ENCODE data around the gene RNFT2. TPM values are rescaled to one million over a fixed set of nuclear protein-coding genes. Genes with fewer than 3 reads are reported as not detected.
"Not testable (repeated sequence)": the region's sequence is repeated elsewhere in the genome, so short reads cannot be mapped to it uniquely, and the experiment has no call there.

The RNFT2 gene
- total RNA-seq, 1 donor from 2014 or later: 1.0 TPM

GRCh38 chr12:116802018-116802417, 63.9 kb downstream of the RNFT2 start:
- H3K4me3 ChIP-seq (ENCODE audit: low read length in 3 of 3): no peak overlapping the region
- H3K36me3 ChIP-seq (ENCODE audit: control insufficient read depth in 3 of 3, insufficient read depth in 3 of 3, low read length in 3 of 3): no peaks in the 10 kb centered on the region
- no peak overlapping the region for H3K9ac ChIP-seq (ENCODE audit: low read depth in 1 of 3, low read length in 3 of 3)
- no peak overlapping the region for H3K27ac ChIP-seq (ENCODE audit: low read depth, low read length)
- no peaks in the 10 kb centered on the region for H3K4me1 ChIP-seq (ENCODE audit: control insufficient read depth in 3 of 3, insufficient read depth in 3 of 3, low read length in 3 of 3)
- H3K27me3 ChIP-seq (ENCODE audit: control insufficient read depth in 3 of 3, insufficient read depth in 3 of 3, low read length in 3 of 3): no peaks in the 10 kb centered on the region
- peaks cover 0 to 2% (median 0%) of the 10 kb centered on the region in 3 donors for H3K9me3 ChIP-seq (ENCODE audit: control insufficient read depth in 3 of 3, low read length in 3 of 3)

GRCh38 chr12:116803013-116803736, 65.1 kb downstream of the RNFT2 start:
- peaks cover 0 to 2% (median 0%) of the 10 kb centered on the region in 3 donors for H3K9me3 ChIP-seq (ENCODE audit: control insufficient read depth in 3 of 3, low read length in 3 of 3)
- no peak overlapping the region for H3K4me3 ChIP-seq (ENCODE audit: low read length in 3 of 3)

GRCh38 chr12:116804051-116804450, 65.9 kb downstream of the RNFT2 start:
- no peaks in the 10 kb centered on the region for H3K36me3 ChIP-seq (ENCODE audit: control insufficient read depth in 3 of 3, insufficient read depth in 3 of 3, low read length in 3 of 3)
- no peaks in the 10 kb centered on the region for H3K27me3 ChIP-seq (ENCODE audit: control insufficient read depth in 3 of 3, insufficient read depth in 3 of 3, low read length in 3 of 3)

More at GRCh38 chr12:116803013-116803736, 65.1 kb downstream of the RNFT2 start:
- H3K36me3 ChIP-seq (ENCODE audit: control insufficient read depth in 3 of 3, insufficient read depth in 3 of 3, low read length in 3 of 3): no peaks in the 10 kb centered on the region
- no peak overlapping the region for H3K9ac ChIP-seq (ENCODE audit: low read depth in 1 of 3, low read length in 3 of 3)
- H3K4me1 ChIP-seq (ENCODE audit: control insufficient read depth in 3 of 3, insufficient read depth in 3 of 3, low read length in 3 of 3): no peaks in the 10 kb centered on the region
- H3K27me3 ChIP-seq (ENCODE audit: control insufficient read depth in 3 of 3, insufficient read depth in 3 of 3, low read length in 3 of 3): no peaks in the 10 kb centered on the region
- H3K27ac ChIP-seq (ENCODE audit: low read depth, low read length): no peak overlapping the region

GRCh38 chr12:116806845-116807440, 68.8 kb downstream of the RNFT2 start:
- Histone ChIP-seq H3K9ac (ENCODE audit: low read depth in 1 of 3, low read length in 3 of 3) (no peak overlapping the region), H3K4me1 (ENCODE audit: control insufficient read depth in 3 of 3, insufficient read depth in 3 of 3, low read length in 3 of 3) (no peaks in the 10 kb centered on the region), H3K9me3 (ENCODE audit: control insufficient read depth in 3 of 3, low read length in 3 of 3) (no peaks in the 10 kb centered on the region), H3K36me3 (ENCODE audit: control insufficient read depth in 3 of 3, insufficient read depth in 3 of 3, low read length in 3 of 3) (no peaks in the 10 kb centered on the region), H3K27ac (ENCODE audit: low read depth, low read length) (no peak overlapping the region), H3K4me3 (ENCODE audit: low read length in 3 of 3) (no peak overlapping the region), H3K27me3 (ENCODE audit: control insufficient read depth in 3 of 3, insufficient read depth in 3 of 3, low read length in 3 of 3) (no peaks in the 10 kb centered on the region)

More at GRCh38 chr12:116804051-116804450, 65.9 kb downstream of the RNFT2 start:
- H3K9ac ChIP-seq (ENCODE audit: low read depth in 1 of 3, low read length in 3 of 3): no peak overlapping the region
- no peak overlapping the region for H3K27ac ChIP-seq (ENCODE audit: low read depth, low read length)
- no peaks in the 10 kb centered on the region for H3K4me1 ChIP-seq (ENCODE audit: control insufficient read depth in 3 of 3, insufficient read depth in 3 of 3, low read length in 3 of 3)
- H3K9me3 ChIP-seq (ENCODE audit: control insufficient read depth in 3 of 3, low read length in 3 of 3): no peaks in the 10 kb centered on the region
- H3K4me3 ChIP-seq (ENCODE audit: low read length in 3 of 3): no peak overlapping the region

GRCh38 chr12:116807546-116807945, 69.4 kb downstream of the RNFT2 start:
- Histone ChIP-seq H3K9ac (ENCODE audit: low read depth in 1 of 3, low read length in 3 of 3) (no peak overlapping the region), H3K27me3 (ENCODE audit: control insufficient read depth in 3 of 3, insufficient read depth in 3 of 3, low read length in 3 of 3) (no peaks in the 10 kb centered on the region), H3K4me1 (ENCODE audit: control insufficient read depth in 3 of 3, insufficient read depth in 3 of 3, low read length in 3 of 3) (no peaks in the 10 kb centered on the region), H3K4me3 (ENCODE audit: low read length in 3 of 3) (no peak overlapping the region), H3K9me3 (ENCODE audit: control insufficient read depth in 3 of 3, low read length in 3 of 3) (no peaks in the 10 kb centered on the region), H3K36me3 (ENCODE audit: control insufficient read depth in 3 of 3, insufficient read depth in 3 of 3, low read length in 3 of 3) (no peaks in the 10 kb centered on the region), H3K27ac (ENCODE audit: low read depth, low read length) (no peak overlapping the region)

GRCh38 chr12:116808113-116809105, 70.3 kb downstream of the RNFT2 start:
- Histone ChIP-seq H3K36me3 (ENCODE audit: control insufficient read depth in 3 of 3, insufficient read depth in 3 of 3, low read length in 3 of 3) (no peaks in the 10 kb centered on the region), H3K27me3 (ENCODE audit: control insufficient read depth in 3 of 3, insufficient read depth in 3 of 3, low read length in 3 of 3) (no peaks in the 10 kb centered on the region), H3K4me1 (ENCODE audit: control insufficient read depth in 3 of 3, insufficient read depth in 3 of 3, low read length in 3 of 3) (no peaks in the 10 kb centered on the region), H3K4me3 (ENCODE audit: low read length in 3 of 3) (no peak overlapping the region), H3K9ac (ENCODE audit: low read depth in 1 of 3, low read length in 3 of 3) (no peak overlapping the region), H3K9me3 (ENCODE audit: control insufficient read depth in 3 of 3, low read length in 3 of 3) (no peaks in the 10 kb centered on the region), H3K27ac (ENCODE audit: low read depth, low read length) (no peak overlapping the region)

- Histone ChIP-seq H3K9ac (ENCODE audit: low read depth in 1 of 3, low read length in 3 of 3) (no peak overlapping the region), H3K9me3 (ENCODE audit: control insufficient read depth in 3 of 3, low read length in 3 of 3) (no peaks in the 10 kb centered on the region), H3K36me3 (ENCODE audit: control insufficient read depth in 3 of 3, insufficient read depth in 3 of 3, low read length in 3 of 3) (no peaks in the 10 kb centered on the region), H3K27me3 (ENCODE audit: control insufficient read depth in 3 of 3, insufficient read depth in 3 of 3, low read length in 3 of 3) (no peaks in the 10 kb centered on the region), H3K27ac (ENCODE audit: low read depth, low read length) (no peak overlapping the region), H3K4me1 (ENCODE audit: control insufficient read depth in 3 of 3, insufficient read depth in 3 of 3, low read length in 3 of 3) (no peaks in the 10 kb centered on the region), H3K4me3 (ENCODE audit: low read length in 3 of 3) (no peak overlapping the region)
Observed at GRCh38 chr12:116812238-116812637, 74.1 kb downstream of the RNFT2 start.

GRCh38 chr12:116813271-116814041, 75.3 kb downstream of the RNFT2 start:
- Histone ChIP-seq H3K36me3 (ENCODE audit: control insufficient read depth in 3 of 3, insufficient read depth in 3 of 3, low read length in 3 of 3) (no peaks in the 10 kb centered on the region), H3K27me3 (ENCODE audit: control insufficient read depth in 3 of 3, insufficient read depth in 3 of 3, low read length in 3 of 3) (no peaks in the 10 kb centered on the region), H3K4me1 (ENCODE audit: control insufficient read depth in 3 of 3, insufficient read depth in 3 of 3, low read length in 3 of 3) (peaks cover 4 to 6% (median 5%) of the 10 kb centered on the region in 3 donors), H3K4me3 (ENCODE audit: low read length in 3 of 3) (no peak overlapping the region), H3K9me3 (ENCODE audit: control insufficient read depth in 3 of 3, low read length in 3 of 3) (no peaks in the 10 kb centered on the region), H3K27ac (ENCODE audit: low read depth, low read length) (no peak overlapping the region), H3K9ac (ENCODE audit: low read depth in 1 of 3, low read length in 3 of 3) (no peak overlapping the region)

- H3K4me1 ChIP-seq (ENCODE audit: control insufficient read depth in 3 of 3, insufficient read depth in 3 of 3, low read length in 3 of 3): peaks cover 10 to 12% (median 11%) of the 10 kb centered on the region in 3 donors
- H3K27me3 ChIP-seq (ENCODE audit: control insufficient read depth in 3 of 3, insufficient read depth in 3 of 3, low read length in 3 of 3); H3K27ac ChIP-seq (ENCODE audit: low read depth, low read length); H3K9me3 ChIP-seq (ENCODE audit: control insufficient read depth in 3 of 3, low read length in 3 of 3); H3K9ac ChIP-seq (ENCODE audit: low read depth in 1 of 3, low read length in 3 of 3); H3K4me3 ChIP-seq (ENCODE audit: low read length in 3 of 3); H3K36me3 ChIP-seq (ENCODE audit: control insufficient read depth in 3 of 3, insufficient read depth in 3 of 3, low read length in 3 of 3): not testable (repeated sequence)
Observed at GRCh38 chr12:116814766-116815165, 76.7 kb downstream of the RNFT2 start.

All from skeletal muscle tissue (tissue), 4 donors.